Measurements from ENCODE around the gene FBXL16.

Gene FBXL16

GRCh38 chr16:681746-682427 lies 23.7 kb downstream of the FBXL16 start (continued):
- TF ChIP-seq EGR2 (tag by site-specific recombination; IDR thresholded peaks at IDR 0.05; ENCODE audit: low read depth) (peak; percentile 90), ZNF24 (tag by site-specific recombination; IDR thresholded peaks at IDR 0.05) (0 out of 2 replicates have a peak, but pooled peaks have one; percentile 18), ZNF610 (tag by site-specific recombination; IDR thresholded peaks at IDR 0.05; ENCODE audit: borderline replicate concordance) (no peak), SCRT2 (tag by site-specific recombination; IDR thresholded peaks at IDR 0.05) (no peak), ZNF121 (tag by site-specific recombination; IDR thresholded peaks at IDR 0.05) (no peak), ZBTB20 (tag by site-specific recombination; IDR thresholded peaks at IDR 0.05) (no peak; the same call in 1 of the 2 replicates), MZF1 (tag by site-specific recombination; IDR thresholded peaks at IDR 0.05; ENCODE audit: borderline replicate concordance) (peak; percentile 51; the same call in 1 of the 2 replicates), BCL11B (tag by site-specific recombination; IDR thresholded peaks at IDR 0.05; ENCODE audit: low read depth) (peak; percentile 93), ZBTB7A (tag by site-specific recombination; IDR thresholded peaks at IDR 0.05; ENCODE audit: low read depth) (peak; percentile 79), ZNF510 (tag by site-specific recombination; IDR thresholded peaks at IDR 0.05; ENCODE audit: insufficient replicate concordance) (no peak), ZXDB (tag by site-specific recombination; IDR thresholded peaks at IDR 0.05) (peak; percentile 82), ZNF184 (tag by site-specific recombination; IDR thresholded peaks at IDR 0.05) (peak; percentile 7; the same call in 1 of the 2 replicates), ZNF324 (tag by site-specific recombination; IDR thresholded peaks at IDR 0.05) (no peak; the same call in none of the 2 replicates), REPIN1 (tag by site-specific recombination; IDR thresholded peaks at IDR 0.05; ENCODE audit: low read depth) (0 out of 2 replicates have a peak, but pooled peaks have one; percentile 8), ZNF791 (tag by site-specific recombination; IDR thresholded peaks at IDR 0.05) (no peak), ZNF10 (tag by site-specific recombination; IDR thresholded peaks at IDR 0.05) (peak; percentile 43), SALL2 (tag by site-specific recombination; IDR thresholded peaks at IDR 0.05; ENCODE audit: borderline replicate concordance) (no peak), GLIS1 (tag by site-specific recombination; IDR thresholded peaks at IDR 0.05) (peak; percentile 87), ZNF658 (tag by site-specific recombination; IDR thresholded peaks at IDR 0.05) (no peak), ZNF280D (tag by site-specific recombination; IDR thresholded peaks at IDR 0.05) (no peak), ZNF521 (tag by site-specific recombination; IDR thresholded peaks at IDR 0.05) (no peak), ZNF16 (tag by site-specific recombination; IDR thresholded peaks at IDR 0.05; ENCODE audit: low read depth) (no peak), TSHZ1 (tag by site-specific recombination; IDR thresholded peaks at IDR 0.05; ENCODE audit: borderline replicate concordance) (no peak; the same call in 1 of the 2 replicates), ZSCAN30 (tag by site-specific recombination; IDR thresholded peaks at IDR 0.05) (peak; percentile 75), ZNF112 (tag by site-specific recombination; IDR thresholded peaks at IDR 0.05) (no peak), ZEB2 (tag by site-specific recombination; IDR thresholded peaks at IDR 0.05) (peak; percentile 87; the same call in 1 of the 2 replicates), ZNF623 (tag by site-specific recombination; IDR thresholded peaks at IDR 0.05) (no peak), ZNF549 (tag by site-specific recombination; IDR thresholded peaks at IDR 0.05) (no peak), ZNF239 (tag by site-specific recombination; IDR thresholded peaks at IDR 0.05) (0 out of 2 replicates have a peak, but pooled peaks have one; percentile 13)
- TF ChIP-seq, protein P1, sequence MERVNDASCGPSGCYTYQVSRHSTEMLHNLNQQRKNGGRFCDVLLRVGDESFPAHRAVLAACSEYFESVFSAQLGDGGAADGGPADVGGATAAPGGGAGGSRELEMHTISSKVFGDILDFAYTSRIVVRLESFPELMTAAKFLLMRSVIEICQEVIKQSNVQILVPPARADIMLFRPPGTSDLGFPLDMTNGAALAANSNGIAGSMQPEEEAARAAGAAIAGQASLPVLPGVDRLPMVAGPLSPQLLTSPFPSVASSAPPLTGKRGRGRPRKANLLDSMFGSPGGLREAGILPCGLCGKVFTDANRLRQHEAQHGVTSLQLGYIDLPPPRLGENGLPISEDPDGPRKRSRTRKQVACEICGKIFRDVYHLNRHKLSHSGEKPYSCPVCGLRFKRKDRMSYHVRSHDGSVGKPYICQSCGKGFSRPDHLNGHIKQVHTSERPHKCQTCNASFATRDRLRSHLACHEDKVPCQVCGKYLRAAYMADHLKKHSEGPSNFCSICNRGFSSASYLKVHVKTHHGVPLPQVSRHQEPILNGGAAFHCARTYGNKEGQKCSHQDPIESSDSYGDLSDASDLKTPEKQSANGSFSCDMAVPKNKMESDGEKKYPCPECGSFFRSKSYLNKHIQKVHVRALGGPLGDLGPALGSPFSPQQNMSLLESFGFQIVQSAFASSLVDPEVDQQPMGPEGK (tag by site-specific recombination; IDR thresholded peaks at IDR 0.05): peak; percentile 97
- TF ChIP-seq, protein P2, sequence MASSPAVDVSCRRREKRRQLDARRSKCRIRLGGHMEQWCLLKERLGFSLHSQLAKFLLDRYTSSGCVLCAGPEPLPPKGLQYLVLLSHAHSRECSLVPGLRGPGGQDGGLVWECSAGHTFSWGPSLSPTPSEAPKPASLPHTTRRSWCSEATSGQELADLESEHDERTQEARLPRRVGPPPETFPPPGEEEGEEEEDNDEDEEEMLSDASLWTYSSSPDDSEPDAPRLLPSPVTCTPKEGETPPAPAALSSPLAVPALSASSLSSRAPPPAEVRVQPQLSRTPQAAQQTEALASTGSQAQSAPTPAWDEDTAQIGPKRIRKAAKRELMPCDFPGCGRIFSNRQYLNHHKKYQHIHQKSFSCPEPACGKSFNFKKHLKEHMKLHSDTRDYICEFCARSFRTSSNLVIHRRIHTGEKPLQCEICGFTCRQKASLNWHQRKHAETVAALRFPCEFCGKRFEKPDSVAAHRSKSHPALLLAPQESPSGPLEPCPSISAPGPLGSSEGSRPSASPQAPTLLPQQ (tag by site-specific recombination; IDR thresholded peaks at IDR 0.05): peak; percentile 92

Measured in HEK293 (cell line).